ENCODE measurements around the gene TOPBP1. TPM values are rescaled to one million over a fixed set of nuclear protein-coding genes. Genes with fewer than 3 reads are reported as not detected.

The TOPBP1 gene
- total RNA-seq, 1 donor from 2014 or later, result 23.9 TPM

- Mint-ChIP-seq H3K27me3 (ENCODE audit: low read depth, unreplicated experiment) (no peaks in the 10 kb centered on the region), H3K4me3 (ENCODE audit: unreplicated experiment) (no peak overlapping the region), H3K4me1 (ENCODE audit: low read depth, unreplicated experiment) (no peaks in the 10 kb centered on the region), H3K9me3 (ENCODE audit: unreplicated experiment) (no peaks in the 10 kb centered on the region), H3K36me3 (ENCODE audit: low read depth, unreplicated experiment) (peaks cover 21% of the 10 kb centered on the region), H3K27ac (ENCODE audit: unreplicated experiment) (no peak overlapping the region)
- no peak overlapping the region for H3K9ac ChIP-seq (ENCODE audit: low read length)
- no peak overlapping the region for H3K27ac ChIP-seq (ENCODE audit: low read depth, low read length)
- no peak overlapping the region for H2AFZ ChIP-seq (ENCODE audit: low read depth, low read length)
- no peak overlapping the region for H3K4me2 ChIP-seq (ENCODE audit: low read length)
- H3K4me3 ChIP-seq (ENCODE audit: insufficient read depth, low read depth, low read length), result no peak overlapping the region
- no peaks in the 10 kb centered on the region for H3K27me3 ChIP-seq (ENCODE audit: insufficient read depth, low read length)
- DNase-seq (ENCODE audit: low read depth) (no peak), FAIRE-seq (no peak)
- H3K9me3 ChIP-seq (ENCODE audit: insufficient read depth, low read depth, low read length), result no peaks in the 10 kb centered on the region
- no peak for TF ChIP-seq EZH2 (IDR thresholded peaks at IDR 0.05; ENCODE audit: insufficient read depth, low read length)
- no peak for TF ChIP-seq CTCF (IDR thresholded peaks at IDR 0.05; ENCODE audit: insufficient read depth, low read depth, low read length)
- peaks cover 5% of the 10 kb centered on the region for H4K20me1 ChIP-seq (ENCODE audit: insufficient read depth, low read length)
- H3K79me2 ChIP-seq (ENCODE audit: insufficient read depth, low read length), result no peaks in the 10 kb centered on the region
- H3K4me1 ChIP-seq (ENCODE audit: insufficient read depth, low read length), result no peaks in the 10 kb centered on the region
- H3K36me3 ChIP-seq (ENCODE audit: insufficient read depth, low read length), result peaks cover 29% of the 10 kb centered on the region
These were observed 34.0 kb downstream of the TOPBP1 start for GRCh38 chr3:133627789-133628188.

GRCh38 chr3:133620066-133620784 lies 41.5 kb downstream of the TOPBP1 start:
- Mint-ChIP-seq H3K4me1 (ENCODE audit: low read depth, unreplicated experiment) (no peaks in the 10 kb centered on the region), H3K9me3 (ENCODE audit: unreplicated experiment) (no peaks in the 10 kb centered on the region), H3K36me3 (ENCODE audit: low read depth, unreplicated experiment) (peaks cover 18% of the 10 kb centered on the region), H3K27ac (ENCODE audit: unreplicated experiment) (no peak overlapping the region), H3K4me3 (ENCODE audit: unreplicated experiment) (no peak overlapping the region), H3K27me3 (ENCODE audit: low read depth, unreplicated experiment) (no peaks in the 10 kb centered on the region)
- Histone ChIP-seq H3K4me2 (ENCODE audit: low read length) (no peak overlapping the region), H3K27me3 (ENCODE audit: insufficient read depth, low read length) (no peaks in the 10 kb centered on the region), H3K36me3 (ENCODE audit: insufficient read depth, low read length) (peaks cover 29% of the 10 kb centered on the region), H3K79me2 (ENCODE audit: insufficient read depth, low read length) (no peaks in the 10 kb centered on the region), H3K4me1 (ENCODE audit: insufficient read depth, low read length) (no peaks in the 10 kb centered on the region), H2AFZ (ENCODE audit: low read depth, low read length) (no peak overlapping the region), H3K27ac (ENCODE audit: low read depth, low read length) (no peak overlapping the region), H4K20me1 (ENCODE audit: insufficient read depth, low read length) (no peaks in the 10 kb centered on the region), H3K9me3 (ENCODE audit: insufficient read depth, low read depth, low read length) (no peaks in the 10 kb centered on the region), H3K9ac (ENCODE audit: low read length) (no peak overlapping the region), H3K4me3 (ENCODE audit: insufficient read depth, low read depth, low read length) (no peak overlapping the region)
- FAIRE-seq (no peak), DNase-seq (ENCODE audit: low read depth) (no peak)
- TF ChIP-seq CTCF (IDR thresholded peaks at IDR 0.05; ENCODE audit: insufficient read depth, low read depth, low read length) (no peak), EZH2 (IDR thresholded peaks at IDR 0.05; ENCODE audit: insufficient read depth, low read length) (no peak)

- H3K27ac ChIP-seq (ENCODE audit: low read depth, low read length), result no peak overlapping the region
- peaks cover 29% of the 10 kb centered on the region for H3K36me3 ChIP-seq (ENCODE audit: insufficient read depth, low read length)
- H3K36me3 Mint-ChIP-seq (ENCODE audit: low read depth, unreplicated experiment), result peaks cover 3% of the 10 kb centered on the region
- H3K9me3 Mint-ChIP-seq (ENCODE audit: unreplicated experiment), result no peaks in the 10 kb centered on the region
- no peak overlapping the region for H3K27ac Mint-ChIP-seq (ENCODE audit: unreplicated experiment)
- FAIRE-seq, result no peak
- H3K4me3 ChIP-seq (ENCODE audit: insufficient read depth, low read depth, low read length), result no peak overlapping the region
- H3K4me1 Mint-ChIP-seq (ENCODE audit: low read depth, unreplicated experiment), result no peaks in the 10 kb centered on the region
- DNase-seq (ENCODE audit: low read depth), result no peak
- TF ChIP-seq EZH2 (IDR thresholded peaks at IDR 0.05; ENCODE audit: insufficient read depth, low read length) (no peak), CTCF (IDR thresholded peaks at IDR 0.05; ENCODE audit: insufficient read depth, low read depth, low read length) (no peak)
- no peak overlapping the region for H3K4me2 ChIP-seq (ENCODE audit: low read length)
- no peaks in the 10 kb centered on the region for H3K79me2 ChIP-seq (ENCODE audit: insufficient read depth, low read length)
- H4K20me1 ChIP-seq (ENCODE audit: insufficient read depth, low read length), result no peaks in the 10 kb centered on the region
- H2AFZ ChIP-seq (ENCODE audit: low read depth, low read length), result no peak overlapping the region
- H3K27me3 Mint-ChIP-seq (ENCODE audit: low read depth, unreplicated experiment), result no peaks in the 10 kb centered on the region
- no peak overlapping the region for H3K9ac ChIP-seq (ENCODE audit: low read length)
- no peak overlapping the region for H3K4me3 Mint-ChIP-seq (ENCODE audit: unreplicated experiment)
- H3K9me3 ChIP-seq (ENCODE audit: insufficient read depth, low read depth, low read length), result no peaks in the 10 kb centered on the region
- H3K4me1 ChIP-seq (ENCODE audit: insufficient read depth, low read length), result no peaks in the 10 kb centered on the region
- H3K27me3 ChIP-seq (ENCODE audit: insufficient read depth, low read length), result no peaks in the 10 kb centered on the region
These were observed 50.2 kb downstream of the TOPBP1 start for GRCh38 chr3:133611534-133611933.
